GM21360 (cell line): Measurements from ENCODE around the gene RASGRP2.

Source experiments
- ATAC-seq: cut with Tn5 transposase; IDR thresholded peaks from one replicate; pipeline ENCODE4 v1.9.1; 2021; ENCODE audit warnings: mild to moderate bottlenecking, moderate library complexity; ENCODE audit not compliant: unreplicated experiment

The RASGRP2 gene

GRCh38 chr11:64742087-64742888 is 1.7 kb downstream of the RASGRP2 start:
- no peak for ATAC-seq

- no peak for ATAC-seq
Observed at GRCh38 chr11:64741375-64742086, 2.4 kb downstream of the RASGRP2 start.

- ATAC-seq = no peak
Observed at GRCh38 chr11:64739871-64740270, 4.1 kb downstream of the RASGRP2 start.

GRCh38 chr11:64736654-64737053 is 7.3 kb downstream of the RASGRP2 start:
- no peak for ATAC-seq

- ATAC-seq = no peak
Observed at GRCh38 chr11:64735725-64736259, 8.2 kb downstream of the RASGRP2 start.

GRCh38 chr11:64734811-64735724 is 8.9 kb downstream of the RASGRP2 start:
- ATAC-seq = no peak

GRCh38 chr11:64731601-64732000 is 12.3 kb downstream of the RASGRP2 start:
- ATAC-seq = no peak

- ATAC-seq = no peak
Observed at GRCh38 chr11:64729851-64730382, 14.0 kb downstream of the RASGRP2 start.

GRCh38 chr11:64728757-64729365 is 15.1 kb downstream of the RASGRP2 start:
- no peak for ATAC-seq

GRCh38 chr11:64726867-64727530 is 16.9 kb downstream of the RASGRP2 start:
- no peak for ATAC-seq

GRCh38 chr11:64726211-64726641 is 17.7 kb downstream of the RASGRP2 start:
- ATAC-seq = no peak

GRCh38 chr11:64724863-64725532 is 18.9 kb downstream of the RASGRP2 start:
- no peak for ATAC-seq

- ATAC-seq = no peak
Observed at GRCh38 chr11:64723907-64724862, 19.8 kb downstream of the RASGRP2 start.

- peak; percentile 68 for ATAC-seq
Observed at GRCh38 chr11:64723117-64723906, 20.6 kb downstream of the RASGRP2 start, which contains the start of gene NRXN2. Gene NRXN2, minus strand, starts transcription at chr11:64723197. Its CDS starts 9,498 bp downstream, at chr11:64713699.

- ATAC-seq = no peak
Observed at GRCh38 chr11:64722141-64723065, 21.5 kb downstream of the RASGRP2 start.

- no peak for ATAC-seq
Observed at GRCh38 chr11:64721359-64721699, 22.6 kb downstream of the RASGRP2 start.
